Measurements from ENCODE around the gene HECTD3. TPM values are rescaled to one million over a fixed set of nuclear protein-coding genes. Genes with fewer than 3 reads are reported as not detected.
A peak's percentile ranks its signal among the peaks of the same experiment; 100 is the strongest.

Gene HECTD3
- total and polyA plus RNA-seq, 2 experiments from 2014 or later: 27.6 to 39.1 TPM

- H3K27ac ChIP-seq: no peak overlapping the region
- no peaks in the 10 kb centered on the region for H3K36me3 ChIP-seq (replicated peaks; ENCODE audit: insufficient read depth, low read depth)
- H3K27me3 ChIP-seq: no peaks in the 10 kb centered on the region
- no peaks in the 10 kb centered on the region for H3K79me2 ChIP-seq
- no peaks in the 10 kb centered on the region for H4K20me1 ChIP-seq (ENCODE audit: insufficient read depth, poor library complexity, severe bottlenecking)
- 85% methylated on average over 2 of the region's 2 CpGs for WGBS (ENCODE audit: low lambda C conversion rate, missing lambda C conversion rate)
- TF ChIP-seq CTCF (IDR thresholded peaks at IDR 0.05; ENCODE audit: poor library complexity): no peak
- no peak for TF ChIP-seq EZH2phosphoT487 (IDR thresholded peaks at IDR 0.05; ENCODE audit: low read depth, severe bottlenecking, unreplicated experiment)
- TF ChIP-seq EZH2 (IDR thresholded peaks at IDR 0.05; ENCODE audit: borderline replicate concordance): no peak
- DNase-seq (ENCODE audit: low spot score): no peak
- peaks cover 4% of the 10 kb centered on the region for H3K4me1 ChIP-seq (ENCODE audit: insufficient read depth)
- H2AFZ ChIP-seq: no peak overlapping the region
- H3K9me2 ChIP-seq (replicated peaks; ENCODE audit: insufficient read depth): no peaks in the 10 kb centered on the region
- H3K4me2 ChIP-seq: peak overlapping the region; percentile 6
- no peaks in the 10 kb centered on the region for H3K9me3 ChIP-seq (ENCODE audit: low read depth)
- H3K4me3 ChIP-seq: no peak overlapping the region
Measured at GRCh38 chr1:45038240-45038639, 27.1 kb upstream of the HECTD3 start.

DNA sequence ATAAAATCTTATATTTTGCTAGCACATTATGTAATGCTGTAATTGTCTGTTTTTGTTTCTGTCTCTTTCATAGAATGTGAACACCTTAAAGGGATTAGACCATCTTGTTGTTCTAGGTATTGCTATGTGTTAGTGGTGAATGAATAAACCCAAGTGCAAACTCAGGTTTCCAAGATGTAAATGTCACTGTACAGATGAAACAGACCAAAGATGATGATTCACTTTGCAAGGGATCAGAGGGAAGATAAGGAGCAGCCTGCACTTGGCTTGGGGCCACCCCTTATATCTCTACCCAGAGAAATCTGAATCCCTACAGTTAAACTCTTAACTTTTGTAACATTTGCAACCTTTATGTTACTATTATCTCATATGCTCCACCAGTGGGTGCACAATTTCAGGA, 26.3 kb upstream of the HECTD3 start:
- H3K4me1 ChIP-seq (ENCODE audit: insufficient read depth): peaks cover 4% of the 10 kb centered on the region
- H3K9me2 ChIP-seq (replicated peaks; ENCODE audit: insufficient read depth): no peaks in the 10 kb centered on the region
- peak overlapping the region; percentile 6 for H3K4me2 ChIP-seq

DNA sequence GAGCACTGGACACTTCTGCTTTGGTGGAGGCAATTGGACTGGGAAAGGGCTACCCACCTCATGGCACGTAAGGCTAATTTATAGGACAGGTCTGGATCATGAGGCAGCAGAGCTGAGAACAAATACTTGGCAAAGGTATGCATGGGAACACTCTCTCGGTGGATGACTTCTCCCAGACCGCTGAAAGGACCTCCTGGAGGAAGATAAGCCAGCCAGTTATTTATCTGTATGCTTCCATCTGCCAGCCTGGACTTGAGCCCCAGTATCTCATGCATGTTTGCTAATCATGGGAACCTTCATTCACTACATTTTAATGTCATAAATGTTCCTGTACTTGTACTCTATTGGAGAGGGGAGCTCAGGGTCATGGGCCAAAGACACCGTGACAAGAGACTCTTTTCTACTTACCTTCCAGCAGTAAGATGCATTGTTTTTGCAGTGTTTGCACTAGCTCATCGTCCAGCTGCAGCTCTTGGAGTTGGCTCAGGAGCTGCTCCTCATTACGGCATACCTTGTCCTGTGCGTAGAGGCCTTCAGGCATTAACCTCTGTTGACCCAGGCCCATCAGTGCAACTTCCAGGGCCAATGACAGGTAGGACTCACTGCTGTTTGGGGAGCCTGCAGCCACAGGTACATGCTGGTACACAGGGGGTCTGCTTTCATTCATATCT, 24.6 kb upstream of the HECTD3 start:
- Histone ChIP-seq H3K4me1 (ENCODE audit: insufficient read depth) (peaks cover 4% of the 10 kb centered on the region), H3K79me2 (no peaks in the 10 kb centered on the region)
- 74% methylated on average over 7 of the region's 7 CpGs for WGBS (ENCODE audit: low lambda C conversion rate, missing lambda C conversion rate)

More for the DNA sequence above, 26.3 kb upstream of the HECTD3 start:
- no peaks in the 10 kb centered on the region for H4K20me1 ChIP-seq (ENCODE audit: insufficient read depth, poor library complexity, severe bottlenecking)
- no peak for TF ChIP-seq EZH2phosphoT487 (IDR thresholded peaks at IDR 0.05; ENCODE audit: low read depth, severe bottlenecking, unreplicated experiment)
- no peak for TF ChIP-seq CTCF (IDR thresholded peaks at IDR 0.05; ENCODE audit: poor library complexity)
- no peak for TF ChIP-seq EZH2 (IDR thresholded peaks at IDR 0.05; ENCODE audit: borderline replicate concordance)
- DNase-seq (ENCODE audit: low spot score): peak; percentile 44
- H2AFZ ChIP-seq: no peak overlapping the region
- H3K9me3 ChIP-seq (ENCODE audit: low read depth): no peaks in the 10 kb centered on the region
- no peaks in the 10 kb centered on the region for H3K27me3 ChIP-seq
- no peaks in the 10 kb centered on the region for H3K36me3 ChIP-seq (replicated peaks; ENCODE audit: insufficient read depth, low read depth)
- no peaks in the 10 kb centered on the region for H3K79me2 ChIP-seq
- no peak overlapping the region for H3K4me3 ChIP-seq
- no peak overlapping the region for H3K27ac ChIP-seq

More for the DNA sequence above, 24.6 kb upstream of the HECTD3 start:
- no peak overlapping the region for H3K27ac ChIP-seq
- no peaks in the 10 kb centered on the region for H3K9me3 ChIP-seq (ENCODE audit: low read depth)
- no peaks in the 10 kb centered on the region for H4K20me1 ChIP-seq (ENCODE audit: insufficient read depth, poor library complexity, severe bottlenecking)
- H3K4me3 ChIP-seq: no peak overlapping the region
- no peaks in the 10 kb centered on the region for H3K36me3 ChIP-seq (replicated peaks; ENCODE audit: insufficient read depth, low read depth)
- no peaks in the 10 kb centered on the region for H3K9me2 ChIP-seq (replicated peaks; ENCODE audit: insufficient read depth)
- H3K4me2 ChIP-seq: no peak overlapping the region
- no peaks in the 10 kb centered on the region for H3K27me3 ChIP-seq
- no peak for TF ChIP-seq EZH2phosphoT487 (IDR thresholded peaks at IDR 0.05; ENCODE audit: low read depth, severe bottlenecking, unreplicated experiment)
- no peak for TF ChIP-seq EZH2 (IDR thresholded peaks at IDR 0.05; ENCODE audit: borderline replicate concordance)
- no peak for TF ChIP-seq CTCF (IDR thresholded peaks at IDR 0.05; ENCODE audit: poor library complexity)
- DNase-seq (ENCODE audit: low spot score): no peak
- H2AFZ ChIP-seq: no peak overlapping the region
